ENCODE results near the gene TTC33.
"Not testable (repeated sequence)": the region's sequence is repeated elsewhere in the genome, so short reads cannot be mapped to it uniquely, and the experiment has no call there.

The TTC33 gene, protein sequence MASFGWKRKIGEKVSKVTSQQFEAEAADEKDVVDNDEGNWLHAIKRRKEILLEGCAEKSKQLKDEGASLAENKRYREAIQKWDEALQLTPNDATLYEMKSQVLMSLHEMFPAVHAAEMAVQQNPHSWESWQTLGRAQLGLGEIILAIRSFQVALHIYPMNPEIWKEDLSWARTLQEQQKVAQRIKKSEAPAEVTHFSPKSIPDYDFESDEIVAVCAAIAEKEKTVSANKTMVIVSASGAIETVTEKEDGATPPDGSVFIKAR

DNA sequence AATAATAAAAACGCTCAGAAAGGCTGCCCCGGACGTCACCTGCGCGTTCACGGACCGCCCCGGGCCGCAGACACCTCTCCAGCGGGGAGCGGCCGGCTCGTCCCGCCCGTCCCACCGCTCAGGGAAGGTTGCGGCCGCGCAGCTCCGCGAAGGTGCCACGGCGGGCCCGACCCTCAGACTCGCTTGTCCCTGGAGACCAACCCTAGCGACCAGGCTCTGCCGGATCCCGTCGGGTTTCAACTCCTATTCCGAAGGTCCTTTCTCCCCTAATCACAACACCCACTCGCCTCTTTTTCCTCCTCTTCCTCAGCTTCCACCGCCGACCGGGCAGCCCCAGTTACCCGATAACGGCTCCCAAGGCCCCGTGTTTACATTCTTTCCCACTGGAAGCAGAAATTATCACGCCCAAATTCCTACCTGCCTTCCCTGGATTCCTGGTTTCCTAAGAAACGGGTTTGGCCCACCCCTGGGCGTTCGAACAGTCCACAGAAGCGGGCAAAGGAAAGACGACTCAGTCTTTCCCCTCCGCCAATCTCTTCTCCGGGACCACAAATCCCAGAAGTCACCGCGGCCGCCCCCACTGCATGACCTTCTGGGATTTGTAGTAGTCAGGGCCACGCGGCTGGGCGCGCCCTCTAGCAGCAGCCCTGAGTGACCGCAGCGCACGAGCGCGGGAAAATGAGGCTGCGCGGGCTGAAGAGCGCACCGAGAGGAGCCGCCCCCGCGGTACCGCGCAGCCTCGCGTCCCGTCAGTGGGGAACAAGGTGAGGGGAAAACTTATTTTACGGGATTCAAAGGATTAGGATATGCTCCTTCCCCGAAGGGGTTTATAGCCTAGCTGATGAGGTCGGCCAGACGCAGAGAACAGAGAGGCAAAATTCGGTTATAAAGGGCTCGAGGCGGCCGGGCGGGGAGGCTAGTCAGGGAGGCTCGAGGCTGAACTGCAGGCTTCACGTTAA, at the start of gene TTC33:
Gene TTC33 (minus strand): TSS at position 555 of the 959 bp plus-strand sequence. CDS start 8,943 bp downstream, outside the sequence.
- DNase-seq = peak; percentile 70 to 98 (median 90)

DNA sequence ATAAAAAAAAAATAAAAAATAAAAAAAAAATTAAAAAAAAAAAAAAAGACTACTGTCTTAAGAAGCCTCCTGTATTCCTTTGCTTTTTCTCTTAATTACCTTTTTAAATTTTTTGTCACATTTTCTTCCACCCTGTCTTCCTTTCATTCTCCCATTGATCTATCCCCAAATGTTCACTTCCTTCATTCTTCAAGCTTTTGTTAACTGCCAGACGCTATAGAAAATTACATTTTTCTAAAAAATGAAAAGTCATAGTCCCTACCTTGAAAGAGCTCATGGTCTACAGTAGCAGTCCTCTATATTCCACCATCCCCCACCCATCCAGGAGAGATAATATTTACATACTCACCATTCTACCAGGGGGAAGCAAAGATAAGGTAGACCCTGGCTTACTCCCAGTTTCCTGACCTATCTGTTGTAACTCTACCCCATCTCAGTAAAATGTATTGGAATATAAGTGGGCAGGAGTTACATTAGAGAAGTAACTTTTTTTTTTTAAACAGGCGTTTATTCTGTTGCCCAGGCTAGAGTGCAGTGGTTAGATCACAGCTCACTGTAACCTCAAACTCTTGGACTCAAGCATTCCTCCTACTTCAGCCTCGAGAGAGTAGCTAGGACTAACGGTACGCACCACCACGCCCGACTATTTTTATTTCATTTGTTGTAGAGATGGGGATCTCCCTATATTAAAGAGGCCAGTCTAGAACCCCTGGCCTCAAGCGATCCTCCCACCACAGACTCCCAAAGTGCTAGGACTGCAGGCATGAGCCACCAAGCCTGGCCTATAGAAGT, 46.2 kb upstream of the TTC33 start:
- no peak for DNase-seq

DNA sequence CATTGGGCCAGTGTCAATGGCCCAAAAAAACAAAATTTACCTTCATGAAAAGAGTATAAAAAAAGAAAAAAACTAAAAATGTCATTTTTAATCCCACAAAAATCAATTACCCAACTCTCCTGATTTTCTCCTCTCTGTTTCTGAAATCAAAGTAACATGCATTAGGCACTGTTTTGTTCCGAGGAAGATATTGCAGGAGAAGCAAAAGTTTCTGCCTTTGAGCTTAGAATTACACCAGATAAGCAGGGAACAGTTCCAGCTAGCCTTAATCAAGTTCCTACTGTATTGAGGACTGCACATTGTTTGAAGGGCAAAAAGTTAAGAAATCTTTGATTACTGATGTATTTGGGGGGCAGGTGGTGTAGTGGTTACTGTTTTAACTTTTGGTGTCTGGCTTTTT, 43.5 kb upstream of the TTC33 start:
- no peak for DNase-seq

DNA sequence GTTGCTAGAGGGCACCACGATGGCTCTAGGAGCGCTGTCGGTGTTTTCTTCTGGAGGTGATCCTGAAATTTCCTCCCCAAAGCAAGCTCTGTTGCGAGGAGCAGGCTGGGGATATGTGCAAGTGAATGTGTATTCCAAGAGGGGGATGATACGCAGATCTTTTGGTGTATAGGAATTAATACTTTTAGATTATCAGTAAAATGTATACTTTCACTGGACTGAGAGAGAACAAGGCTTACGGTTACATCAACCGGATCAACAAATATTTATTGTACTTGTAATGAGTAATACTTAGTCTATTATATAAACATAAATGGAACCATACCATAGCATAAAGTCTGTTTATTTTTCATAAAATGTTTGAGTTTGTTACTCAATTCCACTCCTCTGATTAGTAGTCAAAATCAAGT, 43.0 kb upstream of the TTC33 start:
- no peak for DNase-seq

DNA sequence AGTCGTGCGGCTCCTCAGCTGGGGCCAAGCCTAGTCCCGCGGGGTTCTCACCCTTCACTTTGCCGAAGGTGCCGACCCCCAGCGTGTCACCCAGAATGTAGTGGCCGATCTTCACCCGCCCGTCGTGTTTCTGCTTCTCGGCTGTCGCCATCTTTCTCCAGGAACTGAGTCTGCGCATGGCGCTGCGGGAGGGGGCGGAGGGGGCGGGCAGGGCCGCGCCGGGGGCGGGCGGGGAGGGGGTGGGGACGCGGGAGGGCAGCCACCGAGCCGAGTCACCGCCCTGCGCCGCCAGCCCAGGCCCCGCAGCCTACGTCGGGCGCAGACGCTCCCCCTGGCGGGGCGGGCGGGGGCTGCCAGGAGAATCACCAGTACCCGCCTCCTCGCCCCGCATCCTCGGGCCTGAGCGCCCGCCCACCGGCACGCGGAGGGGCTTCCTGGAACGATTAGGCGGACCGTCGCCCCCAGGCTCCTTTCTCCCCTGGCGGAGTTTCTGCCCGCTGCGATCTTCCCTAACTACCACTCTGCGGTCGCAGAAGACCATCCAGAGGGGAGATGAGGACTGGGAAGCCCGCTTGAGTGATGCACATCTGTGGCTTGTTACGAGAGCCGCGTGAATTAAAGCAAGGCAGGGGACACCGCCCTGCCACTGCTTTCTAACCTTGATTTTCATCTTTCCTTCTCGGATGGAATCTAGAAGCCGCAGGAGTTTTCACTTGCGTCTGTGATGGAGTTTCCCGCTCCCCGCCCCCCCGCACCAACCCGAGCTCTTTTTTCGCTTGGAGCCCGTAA, 42.4 kb upstream of the TTC33 start, which contains the start of gene PRKAA1:
Gene PRKAA1 (minus strand): TSS at position 363 of the 789 bp plus-strand sequence. CDS start 185 bp downstream, at position 178.
- DNase-seq = peak; percentile 35 to 94 (median 80)

DNA sequence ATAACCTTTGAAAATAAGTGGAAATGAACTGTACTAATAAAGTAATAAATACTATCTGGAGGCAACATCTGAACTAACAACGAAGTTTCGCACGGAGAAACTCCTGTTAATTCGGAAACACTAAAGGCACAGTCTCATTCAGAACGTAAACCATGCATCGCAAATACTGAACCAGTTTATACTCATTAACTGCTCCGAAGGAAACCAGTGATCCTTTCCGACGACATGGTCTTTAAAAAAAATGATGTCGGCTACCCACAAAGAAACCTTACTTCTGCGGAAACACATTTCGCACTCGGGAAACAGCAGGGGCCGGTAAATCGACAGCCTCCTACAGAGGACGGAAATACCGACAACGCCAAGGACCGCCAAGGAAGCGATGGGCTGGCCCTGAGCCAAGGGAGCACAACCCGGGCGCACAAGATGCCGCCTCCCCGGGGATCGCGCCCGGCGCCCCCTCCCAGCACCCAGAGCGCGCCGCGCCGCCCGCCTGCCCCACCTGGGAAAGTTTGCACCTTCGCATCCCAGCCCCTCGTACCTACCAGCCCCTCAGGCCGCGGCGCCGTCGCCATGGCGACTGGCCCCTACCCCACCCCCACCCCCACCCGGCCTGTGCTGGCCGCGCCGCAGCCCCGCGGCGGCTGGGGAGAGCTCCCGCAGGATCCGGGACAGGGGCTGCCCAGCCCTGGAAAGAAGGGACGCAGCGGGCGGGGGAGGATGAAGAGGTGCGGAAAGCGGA, 41.7 kb upstream of the TTC33 start:
- peak in 43 of 56 donors; percentile 4 to 84 (median 54) for DNase-seq

DNA sequence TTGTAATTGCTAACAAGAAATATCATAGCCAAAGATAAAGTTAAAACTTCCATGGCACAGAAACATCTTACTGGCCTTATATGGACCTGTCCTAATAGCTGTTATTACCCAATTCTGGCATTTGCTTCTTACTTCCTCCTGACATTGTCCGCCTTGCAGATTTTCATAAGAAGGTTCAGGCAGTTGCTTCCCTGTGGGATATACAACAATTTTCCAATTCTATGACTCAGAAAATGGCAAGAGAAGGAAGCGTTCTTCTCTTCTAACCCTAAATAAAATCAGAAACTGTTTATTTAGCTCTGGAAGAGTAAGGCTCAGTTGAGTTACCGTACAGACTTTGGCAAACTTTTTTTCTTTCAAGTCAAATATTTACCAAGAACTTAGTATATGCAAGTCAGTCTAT, 40.7 kb upstream of the TTC33 start:
- no peak for DNase-seq

DNA sequence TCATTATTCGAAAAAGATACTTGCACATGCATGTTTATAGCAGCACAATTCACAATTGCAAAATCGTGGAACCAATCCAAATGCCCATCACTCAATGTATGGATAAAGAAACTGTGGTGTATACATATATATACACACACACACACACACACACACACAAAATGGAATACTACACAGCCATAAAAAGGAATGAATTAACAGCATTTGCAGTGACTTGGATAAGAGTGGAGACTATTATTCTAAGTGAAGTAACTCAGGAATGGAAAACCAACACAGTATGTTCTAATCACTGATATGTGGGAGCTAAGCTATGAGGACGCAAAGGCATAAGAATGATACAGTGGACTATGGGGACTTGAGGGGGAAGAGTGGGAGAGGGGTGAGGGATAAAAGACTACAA, 39.1 kb upstream of the TTC33 start:
- DNase-seq = not testable (repeated sequence)

DNA sequence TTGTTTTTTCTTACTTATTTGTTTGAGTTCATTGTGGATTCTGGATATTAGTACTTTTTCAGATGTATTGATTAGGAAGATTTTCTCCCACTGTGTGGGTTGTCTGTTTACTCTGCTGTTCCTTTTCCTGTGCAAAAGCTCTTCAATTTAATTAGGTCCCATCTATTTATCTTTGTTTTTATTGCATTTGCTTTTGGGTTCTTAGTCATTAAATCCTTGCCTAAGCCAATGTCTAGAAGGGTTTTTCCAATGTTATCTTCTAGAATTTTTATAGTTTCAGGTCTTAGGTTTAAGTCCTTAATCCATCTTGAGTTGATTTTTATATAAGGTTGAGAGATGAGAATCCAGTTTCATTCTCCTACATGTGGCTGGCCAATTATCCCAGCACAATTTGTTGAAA, 38.6 kb upstream of the TTC33 start:
- not testable (repeated sequence) for DNase-seq

DNA sequence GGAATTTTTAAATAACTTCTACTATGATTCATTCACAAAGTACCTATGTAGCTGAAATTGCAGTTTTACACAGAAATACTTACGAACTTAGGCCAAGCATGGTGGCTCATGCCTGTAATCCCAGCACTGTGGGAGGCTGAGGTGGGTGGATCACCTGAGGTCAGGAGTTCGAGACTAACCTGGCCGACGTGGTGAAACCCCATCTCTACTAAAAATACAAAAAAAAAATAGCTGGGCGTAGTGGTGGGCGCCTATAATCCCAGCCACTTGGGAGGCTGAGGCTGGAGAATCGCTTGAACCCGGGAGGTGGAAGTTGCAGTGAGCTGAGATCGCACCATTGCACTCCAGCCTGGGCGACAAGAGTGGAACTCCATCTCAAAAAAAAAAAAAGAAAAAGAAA, 36.9 kb upstream of the TTC33 start:
- DNase-seq = not testable (repeated sequence)

DNA sequence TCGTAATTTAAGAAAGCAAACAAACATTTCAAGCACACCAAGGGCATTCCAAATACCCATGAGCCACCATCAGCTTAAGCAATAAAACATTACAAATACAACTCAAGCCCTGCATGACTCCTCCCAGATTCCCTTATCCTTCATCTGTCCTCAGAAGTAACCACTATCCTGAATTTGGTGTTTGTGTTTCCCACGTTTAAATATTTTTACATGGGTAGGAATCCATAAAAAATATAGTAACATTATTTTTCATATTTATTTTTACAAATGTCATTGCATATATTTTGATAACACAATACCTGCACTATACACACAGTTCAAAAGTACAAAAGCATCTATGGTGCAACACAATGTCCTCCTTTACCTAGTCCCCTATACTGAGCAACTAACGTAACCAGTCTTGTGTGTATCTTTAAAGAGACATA, 36.0 kb upstream of the TTC33 start:
- DNase-seq = no peak

DNA sequence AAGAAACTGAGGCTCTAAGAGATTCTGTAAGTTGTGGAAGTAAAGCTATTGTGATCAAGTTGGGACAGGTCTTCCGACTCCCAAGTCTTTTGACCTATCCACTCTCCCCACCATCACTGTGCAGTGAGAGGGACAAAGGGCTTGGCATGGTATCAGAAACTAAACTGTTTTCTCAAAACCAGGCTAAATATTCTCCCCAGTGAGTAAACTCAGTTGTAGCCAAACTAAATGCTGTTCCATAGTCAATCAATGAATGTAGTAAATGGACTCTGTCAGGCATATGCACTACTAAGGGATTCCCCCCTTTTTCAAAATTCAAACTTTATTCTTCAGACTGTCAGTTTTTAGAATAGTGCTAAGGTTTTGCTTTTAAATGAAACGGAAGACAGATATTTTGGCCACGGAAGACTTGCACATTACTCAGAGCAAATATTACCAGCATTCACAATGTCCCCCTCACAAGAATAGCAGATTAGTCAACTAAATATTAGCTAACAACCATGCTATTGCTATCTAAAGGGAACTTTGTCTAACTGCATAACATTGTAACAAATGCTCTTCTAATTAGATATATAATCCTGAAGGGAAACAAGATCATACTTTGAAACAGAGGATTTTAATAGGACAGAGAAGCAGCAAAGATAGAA, 35.3 kb upstream of the TTC33 start:
- no peak for DNase-seq

DNA sequence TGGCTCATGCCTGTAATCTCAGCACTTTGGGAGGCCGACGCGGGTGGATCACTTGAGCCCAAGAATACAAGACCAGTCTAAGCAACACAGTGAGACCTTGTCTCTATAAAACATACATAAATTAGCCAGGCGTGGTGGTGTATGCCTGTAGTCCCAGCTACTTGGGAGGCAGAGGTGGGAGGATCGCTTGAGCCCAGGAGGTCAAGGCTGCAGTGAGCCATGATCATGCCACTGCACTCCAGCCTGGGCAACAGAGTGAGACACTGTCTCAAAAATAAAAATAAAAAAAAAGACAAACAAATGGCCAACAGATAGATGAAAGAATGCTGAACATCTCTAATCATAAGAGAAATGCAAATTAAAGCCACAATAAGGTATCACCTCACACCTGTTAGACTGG, 33.2 kb upstream of the TTC33 start:
- DNase-seq = not testable (repeated sequence)

DNA sequence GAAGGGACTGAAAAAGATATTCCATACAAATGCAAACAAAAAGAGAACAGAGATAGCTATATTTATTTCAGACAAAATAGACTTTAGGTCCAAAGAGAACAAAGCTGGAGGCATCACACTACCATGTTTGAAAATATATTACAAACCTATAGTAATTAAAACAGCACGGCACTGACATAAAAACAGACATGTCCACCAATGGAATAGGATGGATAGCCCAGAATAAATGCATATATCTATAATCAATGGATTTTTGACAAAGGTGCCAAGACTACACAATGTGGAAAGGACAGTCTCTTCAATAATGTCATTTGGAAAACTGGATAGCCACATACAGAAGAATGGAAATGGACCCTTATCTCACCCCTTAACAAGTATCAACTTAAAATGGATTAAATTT, 32.2 kb upstream of the TTC33 start:
- DNase-seq = no peak

DNA sequence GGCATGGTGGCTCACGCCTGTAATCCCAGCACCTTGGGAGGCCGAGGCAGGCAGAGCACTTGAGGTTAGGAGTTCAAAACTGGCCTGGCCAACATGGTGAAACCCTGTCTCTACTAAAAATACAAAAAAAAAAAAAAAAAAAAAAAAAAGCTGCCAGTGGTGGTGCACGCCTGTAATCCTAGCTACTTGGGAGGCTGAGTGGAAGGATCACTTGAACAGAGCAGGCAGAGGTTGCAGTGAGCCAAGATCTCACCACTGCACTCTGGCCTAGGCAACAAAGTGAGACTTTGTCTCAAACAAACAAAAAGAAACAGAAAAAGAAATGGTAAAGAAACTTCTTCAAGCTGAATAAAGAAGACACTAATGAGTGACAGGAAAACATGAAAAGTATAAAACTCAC, 30.9 kb upstream of the TTC33 start:
- DNase-seq = not testable (repeated sequence)

DNA sequence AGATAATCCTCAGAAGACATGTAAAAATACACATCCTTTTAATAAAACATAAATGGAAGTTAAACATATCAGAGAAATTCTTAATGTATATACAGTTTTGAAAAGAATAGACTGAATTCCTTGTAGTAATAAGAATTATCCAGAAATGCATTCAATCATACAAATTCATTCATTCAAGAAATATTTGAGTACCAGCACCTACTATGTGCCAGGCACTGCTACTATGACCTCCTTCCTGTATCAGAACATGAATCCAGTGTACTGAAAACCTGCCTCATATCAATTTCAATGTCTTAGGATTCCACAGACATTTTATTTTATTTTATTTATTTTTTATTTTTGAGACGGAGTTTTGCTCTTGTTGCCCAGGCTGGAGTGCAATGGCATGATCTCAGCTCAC, 29.2 kb upstream of the TTC33 start:
- no peak for DNase-seq

DNA sequence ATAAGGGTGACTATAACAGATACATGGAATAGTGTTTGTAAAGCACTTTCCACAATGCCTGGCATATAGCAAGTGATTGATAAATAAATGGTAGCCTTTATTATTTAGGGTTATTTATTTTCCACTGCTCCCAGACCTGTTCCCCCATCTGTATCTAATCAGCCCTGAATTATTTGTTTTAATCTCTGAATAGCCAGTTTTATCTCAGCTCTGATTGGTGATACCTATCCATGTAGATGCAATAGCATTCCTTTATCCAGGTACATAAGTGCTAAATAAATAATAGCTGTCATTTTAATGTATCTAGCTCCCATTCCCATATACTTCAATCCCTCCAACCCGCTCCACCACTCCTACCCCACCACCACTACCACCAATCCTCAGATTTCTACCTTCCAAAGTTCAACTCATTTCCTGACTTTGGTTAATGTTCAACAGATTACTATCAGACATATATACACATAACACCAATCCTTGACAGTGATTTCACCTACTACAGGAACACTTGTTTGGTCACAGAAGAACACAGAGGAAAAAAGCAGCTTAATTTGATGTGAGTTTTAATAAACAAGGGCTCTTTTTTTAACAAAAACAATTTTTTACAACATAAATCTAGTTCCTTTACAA, 28.4 kb upstream of the TTC33 start:
- no peak for DNase-seq

DNA sequence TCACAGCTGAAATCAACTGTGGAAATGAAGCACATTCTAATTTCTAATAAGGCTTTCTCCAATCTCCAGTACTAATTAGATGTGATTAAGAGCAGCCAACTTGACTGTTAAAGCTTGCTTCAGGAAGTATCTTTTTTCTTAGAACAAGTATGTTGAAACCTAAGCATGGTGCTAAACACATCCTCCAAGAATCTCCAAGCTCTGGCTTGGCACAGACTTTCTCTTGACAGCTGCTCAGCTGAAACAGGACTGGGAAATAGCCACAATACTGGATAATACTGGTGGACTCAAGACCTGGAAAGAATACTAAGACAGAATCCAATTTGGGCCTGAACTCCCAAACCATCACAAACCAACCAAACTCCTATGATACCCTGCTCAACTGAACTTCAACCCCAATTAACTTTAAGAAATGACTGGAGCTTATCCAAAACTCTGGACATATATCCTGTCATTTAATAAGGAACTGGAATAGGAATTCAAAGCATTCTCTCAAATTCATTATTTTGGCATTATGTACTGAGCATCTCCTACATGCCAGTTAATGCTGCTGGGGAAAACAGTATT, 26.2 kb upstream of the TTC33 start:
- no peak for DNase-seq

DNA sequence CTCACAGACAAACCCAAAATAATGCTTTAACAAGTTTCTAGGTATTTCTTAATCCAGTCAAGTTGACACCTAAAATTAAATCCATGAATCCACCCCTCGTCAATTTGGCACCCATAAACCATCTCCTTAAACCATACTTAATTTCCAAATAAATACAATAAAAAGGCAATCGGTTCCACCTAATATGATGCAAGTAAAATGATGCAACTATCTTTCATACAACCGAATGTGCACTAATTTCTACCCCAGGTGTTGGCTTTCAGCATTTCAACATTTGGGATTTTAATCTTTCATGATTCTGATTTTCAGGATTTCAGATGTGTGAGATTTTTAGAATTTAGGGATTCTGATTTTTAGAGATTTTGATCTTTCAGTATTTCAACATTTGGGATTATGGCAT, 25.1 kb upstream of the TTC33 start:
- no peak for DNase-seq

Measured in amygdala (tissue), 56 donors.